ENCODE measurements around the gene XPR1.

GRCh38 chr1:180590889-180591288 lies 40.9 kb upstream of the XPR1 start:
- TF ChIP-seq CTCF (IDR thresholded peaks at IDR 0.05; ENCODE audit: low read depth, low read length, poor library complexity, severe bottlenecking) = no peak
- no peak for TF ChIP-seq EZH2phosphoT487 (IDR thresholded peaks at IDR 0.05; ENCODE audit: borderline replicate concordance, low read length)

Measured in DOHH2 (cell line).